Measurements from ENCODE around the gene RBL1.
"Not testable (repeated sequence)": the region's sequence is repeated elsewhere in the genome, so short reads cannot be mapped to it uniquely, and the experiment has no call there.

RBL1 gene

GRCh38 chr20:37075932-37076685 is 19.7 kb downstream of the RBL1 start:
- no peak for DNase-seq (ENCODE audit: low spot score)

DNA sequence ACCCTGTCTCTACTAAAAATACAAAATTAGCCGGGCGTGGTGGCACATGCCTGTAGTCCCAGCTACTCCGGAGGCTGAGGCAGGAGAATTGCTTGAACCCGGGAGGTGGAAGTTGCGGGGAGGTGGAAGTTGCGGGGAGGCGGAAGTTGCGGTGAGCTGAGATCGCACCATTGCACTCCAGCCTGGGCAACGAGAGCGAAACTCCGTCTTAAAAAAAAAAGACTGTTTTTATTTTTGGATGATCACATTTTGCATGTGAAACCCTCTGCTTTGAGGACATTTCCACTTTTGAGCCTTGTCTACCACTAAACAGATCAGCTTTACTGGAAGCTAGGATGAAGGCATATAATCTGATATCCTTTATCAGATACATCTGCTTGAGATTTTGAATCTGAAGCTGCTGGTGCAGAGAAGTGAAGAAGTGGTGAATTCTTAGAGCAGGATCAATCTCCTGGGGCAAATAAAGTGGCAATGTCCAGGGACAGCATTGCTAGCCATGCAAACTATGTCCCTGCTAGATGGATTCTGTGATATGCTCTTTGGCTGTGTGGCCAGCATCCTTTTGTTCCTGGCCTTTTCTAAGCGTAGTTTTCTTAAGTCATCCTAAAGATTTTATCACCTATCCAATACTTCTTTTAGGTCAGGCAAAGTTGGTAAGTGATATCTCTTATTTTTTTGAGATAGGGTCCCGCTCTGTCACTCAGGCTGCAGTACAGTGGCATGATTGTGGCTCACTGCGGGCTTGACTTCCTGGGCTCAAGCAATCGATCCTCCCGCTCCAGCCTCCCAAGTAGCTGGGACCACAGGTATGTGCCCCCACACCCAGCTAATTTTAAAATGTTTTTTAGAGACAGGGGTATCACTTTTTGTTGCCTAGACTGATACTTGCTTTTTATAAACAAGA is 23.3 kb downstream of the RBL1 start:
- no peak for DNase-seq (ENCODE audit: low spot score)

- no peak for DNase-seq (ENCODE audit: low spot score)
Measured at GRCh38 chr20:37071481-37071911, 24.3 kb downstream of the RBL1 start.

DNA sequence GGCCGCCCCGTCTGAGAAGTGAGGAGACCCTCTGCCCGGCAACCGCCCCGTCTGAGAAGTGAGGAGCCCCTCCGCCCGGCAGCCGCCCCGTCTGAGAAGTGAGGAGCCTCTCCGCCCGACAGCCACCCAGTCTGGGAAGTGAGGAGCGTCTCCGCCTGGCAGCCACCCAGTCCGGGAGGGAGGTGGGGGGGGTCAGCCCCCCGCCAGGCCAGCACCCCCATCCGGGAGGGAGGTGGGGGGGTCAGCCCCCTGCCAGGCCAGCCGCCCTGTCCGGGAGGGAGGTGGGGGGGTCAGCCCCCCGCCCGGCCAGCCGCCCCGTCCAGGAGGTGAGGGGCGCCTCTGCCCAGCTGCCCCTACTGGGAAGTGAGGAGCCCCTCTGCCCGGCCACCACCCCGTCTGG is 26.2 kb downstream of the RBL1 start:
- DNase-seq (ENCODE audit: low spot score) = not testable (repeated sequence)

GRCh38 chr20:37066168-37066567 is 29.6 kb downstream of the RBL1 start:
- DNase-seq (ENCODE audit: low spot score) = no peak

GRCh38 chr20:37055276-37055675 is 40.5 kb downstream of the RBL1 start:
- no peak for DNase-seq (ENCODE audit: low spot score)

- DNase-seq (ENCODE audit: low spot score) = no peak
Measured at GRCh38 chr20:37053230-37053950, 42.4 kb downstream of the RBL1 start.

DNA sequence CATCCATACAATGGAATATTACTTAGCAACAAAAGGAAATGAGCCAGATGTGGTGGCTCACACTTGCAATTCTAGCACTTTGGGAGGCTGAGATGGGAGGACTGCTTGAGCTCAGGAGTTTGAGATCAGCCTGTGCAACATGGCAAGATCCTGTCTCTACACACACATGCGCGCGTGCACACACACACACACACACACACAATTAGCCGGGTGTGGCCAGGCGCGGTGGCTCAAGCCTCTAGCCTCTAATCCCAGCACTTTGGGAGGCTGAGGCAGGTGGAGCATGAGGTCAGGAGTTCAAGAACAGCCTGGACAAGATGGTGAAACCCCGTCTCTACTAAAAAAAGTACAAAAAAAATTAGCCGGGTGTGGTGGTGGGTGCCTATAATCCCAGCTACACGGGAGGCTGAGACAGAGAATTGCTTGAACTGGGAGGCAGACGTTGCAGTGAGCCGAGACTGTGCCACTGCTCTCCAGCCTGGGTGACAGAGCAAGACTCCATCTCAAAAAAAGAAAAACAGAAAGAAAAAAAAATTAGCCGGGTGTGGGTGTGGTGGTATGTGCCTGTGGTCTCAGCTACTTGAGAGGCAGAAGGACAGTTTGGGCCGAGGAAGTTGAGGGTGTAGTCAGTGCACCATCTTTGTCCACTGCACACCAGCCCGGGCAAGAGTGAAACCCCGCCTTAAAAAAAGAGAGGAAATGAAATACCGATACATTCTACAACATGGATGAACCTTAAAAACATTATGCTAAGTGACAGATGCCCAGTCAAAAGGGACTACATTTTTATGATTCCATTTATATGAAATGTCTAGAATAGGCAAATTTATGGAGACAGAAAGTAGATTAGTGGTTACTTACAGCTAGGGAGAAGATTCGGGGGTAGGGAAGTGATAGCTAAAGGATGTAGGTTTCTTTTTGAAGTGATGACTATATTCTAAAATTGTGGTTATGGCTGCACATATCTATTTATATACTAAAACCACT is 52.5 kb downstream of the RBL1 start:
- no peak for DNase-seq (ENCODE audit: low spot score)

- not testable (repeated sequence) for DNase-seq (ENCODE audit: low spot score)
Measured at GRCh38 chr20:37039366-37039765, 56.4 kb downstream of the RBL1 start.

- DNase-seq (ENCODE audit: low spot score) = no peak
Measured at GRCh38 chr20:37032077-37032476, 63.7 kb downstream of the RBL1 start.

DNA sequence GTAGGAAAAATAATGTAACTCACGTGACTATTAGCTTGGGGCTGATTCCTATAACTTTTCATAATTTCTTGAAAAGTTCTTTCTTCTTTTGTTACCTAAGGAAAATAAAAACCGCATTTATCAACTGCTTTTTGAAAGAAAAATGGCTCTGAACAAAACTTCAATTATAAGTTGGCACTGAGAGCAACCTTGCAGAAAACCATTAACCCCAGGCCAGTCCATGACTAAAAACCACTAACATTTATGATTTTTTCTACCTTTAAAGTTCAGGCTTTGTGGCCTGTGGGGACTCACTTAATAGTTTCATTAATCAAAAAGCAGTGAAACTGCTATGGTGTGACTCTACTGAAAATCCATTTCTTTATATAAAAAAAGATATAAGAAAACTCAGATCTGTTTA is 75.2 kb downstream of the RBL1 start:
- no peak for DNase-seq (ENCODE audit: low spot score)

GRCh38 chr20:37012631-37013030 is 83.2 kb downstream of the RBL1 start:
- DNase-seq (ENCODE audit: low spot score) = not testable (repeated sequence)

DNA sequence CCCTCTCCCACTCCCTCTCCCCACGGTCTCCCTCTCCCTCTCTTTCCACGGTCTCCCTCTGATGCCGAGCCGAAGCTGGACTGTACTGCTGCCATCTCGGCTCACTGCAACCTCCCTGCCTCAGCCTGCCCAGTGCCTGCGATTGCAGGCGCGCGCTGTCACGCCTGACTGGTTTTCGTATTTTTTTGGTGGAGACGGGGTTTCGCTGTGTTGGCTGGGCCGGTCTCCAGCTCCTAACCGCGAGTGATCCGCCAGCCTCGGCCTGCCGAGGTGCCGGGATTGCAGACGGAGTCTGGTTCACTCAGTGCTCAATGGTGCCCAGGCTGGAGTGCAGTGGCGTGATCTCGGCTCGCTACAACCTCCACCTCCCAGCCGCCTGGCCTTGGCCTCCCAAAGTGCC is 83.9 kb downstream of the RBL1 start:
- not testable (repeated sequence) for DNase-seq (ENCODE audit: low spot score)

GRCh38 chr20:37011147-37011546 is 84.7 kb downstream of the RBL1 start:
- DNase-seq (ENCODE audit: low spot score) = no peak

DNA sequence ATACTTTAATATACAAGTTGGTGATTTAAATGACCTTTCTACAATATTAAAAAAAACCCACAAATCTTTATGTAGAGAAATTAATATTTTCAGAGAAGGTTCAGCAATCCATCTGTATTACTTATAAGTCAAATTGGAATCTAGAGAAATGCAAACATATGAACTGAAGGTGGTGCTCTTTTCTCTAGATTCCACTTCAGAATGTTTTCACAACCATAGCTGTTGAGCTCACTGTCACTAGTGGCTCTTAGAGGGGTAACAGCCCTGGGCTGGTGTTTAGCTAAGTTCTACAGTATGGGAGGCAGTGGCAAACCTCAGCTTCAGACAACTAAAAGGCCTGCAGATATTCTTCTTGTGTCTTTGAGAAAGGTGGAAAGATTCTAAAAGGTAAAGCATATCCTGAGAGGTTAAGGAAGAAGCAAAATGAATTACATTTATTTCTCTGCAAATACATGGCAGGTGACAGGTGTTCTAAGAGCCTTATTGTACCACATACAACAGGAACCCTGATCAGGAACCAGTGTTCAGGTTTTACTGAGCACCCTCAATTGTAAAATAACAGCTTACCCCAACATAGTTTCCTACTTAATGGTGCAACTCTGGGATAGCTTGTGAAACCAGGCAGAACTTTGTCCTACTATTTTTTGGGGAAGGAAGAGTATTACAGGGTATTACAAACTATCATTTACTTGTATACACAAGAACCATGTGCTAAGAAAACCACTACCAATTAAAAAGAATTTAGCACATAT is 87.7 kb downstream of the RBL1 start:
- no peak for DNase-seq (ENCODE audit: low spot score)

- DNase-seq (ENCODE audit: low spot score) = not testable (repeated sequence)
Measured at GRCh38 chr20:37005062-37005942, 90.5 kb downstream of the RBL1 start.

- not testable (repeated sequence) for DNase-seq (ENCODE audit: low spot score)
Measured at GRCh38 chr20:37001634-37002033, 94.2 kb downstream of the RBL1 start.

DNA sequence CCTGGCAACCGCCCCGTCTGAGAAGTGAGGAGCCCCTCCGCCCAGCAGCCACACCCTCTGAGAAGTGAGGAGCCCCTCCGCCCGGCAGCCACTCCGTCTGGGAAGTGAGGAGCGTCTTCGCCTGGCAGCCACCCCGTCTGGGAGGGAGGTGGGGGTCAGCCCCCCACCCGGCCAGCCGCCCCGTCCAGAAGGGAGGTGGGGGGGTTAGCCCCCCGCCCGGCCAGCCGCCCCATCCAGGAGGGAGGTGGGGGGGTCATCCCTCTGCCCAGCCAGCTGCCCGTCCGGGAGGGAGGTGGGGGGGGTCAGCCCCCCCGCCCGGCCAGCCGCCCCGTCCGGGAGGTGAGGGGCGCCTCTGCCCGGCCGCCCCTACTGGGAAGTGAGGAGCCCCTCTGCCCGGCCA is 95.6 kb downstream of the RBL1 start:
- not testable (repeated sequence) for DNase-seq (ENCODE audit: low spot score)

DNA sequence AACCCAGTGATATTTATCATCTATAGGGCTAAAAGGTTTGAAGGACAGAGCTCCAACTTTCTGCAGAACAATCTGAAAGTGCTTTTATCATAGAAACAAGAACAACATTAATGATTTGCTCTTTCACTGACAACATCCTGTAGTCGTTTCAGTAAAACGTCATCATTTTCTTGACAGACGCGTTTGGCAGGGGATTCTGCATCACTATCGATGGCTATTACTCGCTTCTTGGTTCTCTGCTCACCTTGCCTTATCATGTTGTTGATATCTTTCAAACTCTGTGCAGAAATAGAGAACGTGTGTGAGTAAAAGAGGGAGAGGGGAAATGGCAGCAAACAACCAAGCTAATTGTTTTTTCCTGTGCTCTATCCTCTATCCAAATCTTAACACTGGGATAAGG is 97.1 kb downstream of the RBL1 start:
- no peak for DNase-seq (ENCODE audit: low spot score)

Measured in putamen (tissue), 1 donor.